Neural progenitor cell (in vitro differentiated cells): Measurements from ENCODE around the gene L3MBTL1.

ENCODE experiments used
- CTCF ChIP-seq: fragments of 200-600 bp; sonication (generic); IDR thresholded peaks from 2 replicates; pipeline ENCODE4 v1.5.1; 2017; ENCODE audit warnings: antibody characterized with exemption, mild to moderate bottlenecking
- EZH2 ChIP-seq: fragments of 200-600 bp; sonication (generic); IDR thresholded peaks from 2 replicates; pipeline ENCODE4 v1.6.1; 2017; ENCODE audit warnings: antibody characterized with exemption, mild to moderate bottlenecking, moderate library complexity

GRCh38 chr20:43541214-43541613 lies 33.7 kb downstream of the L3MBTL1 start:
- TF ChIP-seq CTCF: no peak
- no peak for TF ChIP-seq EZH2
